PFSK-1 (cell line): Measurements from ENCODE around the gene RETREG1.

Experiments used
- POLR2AphosphoS5 ChIP-seq: IDR thresholded peaks from 2 replicates; pipeline ENCODE4 v1.6.1; 2012; ENCODE audit warnings: low read depth, mild to moderate bottlenecking, control low read depth, low read length, moderate library complexity
- SIN3A ChIP-seq: IDR thresholded peaks from 2 replicates; pipeline ENCODE4 v1.6.1; 2012; ENCODE audit warnings: mild to moderate bottlenecking, low read length, moderate library complexity, borderline replicate concordance; ENCODE audit not compliant: insufficient read depth
- TF ChIP-seq, protein P1 (sequence below), 2 experiments: IDR thresholded peaks; 2 replicates each; pipeline versions ENCODE4 v1.6.1 to v1.8.0; 2011 to 2012; ENCODE audit warnings: low read depth in 2 of 2, low read length in 2 of 2, control low read depth in 1 of 2, inconsistent platforms in 1 of 2, mild to moderate bottlenecking in 1 of 2, moderate library complexity in 1 of 2; ENCODE audit not compliant: insufficient read depth in 1 of 2

DNA sequence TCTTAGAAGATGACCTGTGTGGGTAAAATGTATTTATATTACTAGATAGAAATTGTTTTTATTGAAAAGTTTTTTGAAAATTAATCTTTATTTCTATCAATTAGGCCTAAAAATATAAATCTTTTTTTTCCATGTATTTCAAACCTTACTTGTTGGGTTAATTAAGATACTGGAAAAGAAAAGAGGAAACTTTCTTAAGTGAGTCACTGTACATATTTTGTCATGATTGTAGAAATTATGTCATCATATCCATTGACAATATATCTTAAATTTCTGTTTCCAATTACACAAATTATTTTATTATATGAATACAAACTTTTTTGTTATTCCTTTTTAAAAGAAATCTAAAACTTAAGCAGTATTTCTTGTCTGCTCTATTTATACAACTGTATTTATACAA, 53.1 kb downstream of the RETREG1 start:
- TF ChIP-seq POLR2AphosphoS5 (no peak), SIN3A (no peak)
- TF ChIP-seq, protein P1, sequence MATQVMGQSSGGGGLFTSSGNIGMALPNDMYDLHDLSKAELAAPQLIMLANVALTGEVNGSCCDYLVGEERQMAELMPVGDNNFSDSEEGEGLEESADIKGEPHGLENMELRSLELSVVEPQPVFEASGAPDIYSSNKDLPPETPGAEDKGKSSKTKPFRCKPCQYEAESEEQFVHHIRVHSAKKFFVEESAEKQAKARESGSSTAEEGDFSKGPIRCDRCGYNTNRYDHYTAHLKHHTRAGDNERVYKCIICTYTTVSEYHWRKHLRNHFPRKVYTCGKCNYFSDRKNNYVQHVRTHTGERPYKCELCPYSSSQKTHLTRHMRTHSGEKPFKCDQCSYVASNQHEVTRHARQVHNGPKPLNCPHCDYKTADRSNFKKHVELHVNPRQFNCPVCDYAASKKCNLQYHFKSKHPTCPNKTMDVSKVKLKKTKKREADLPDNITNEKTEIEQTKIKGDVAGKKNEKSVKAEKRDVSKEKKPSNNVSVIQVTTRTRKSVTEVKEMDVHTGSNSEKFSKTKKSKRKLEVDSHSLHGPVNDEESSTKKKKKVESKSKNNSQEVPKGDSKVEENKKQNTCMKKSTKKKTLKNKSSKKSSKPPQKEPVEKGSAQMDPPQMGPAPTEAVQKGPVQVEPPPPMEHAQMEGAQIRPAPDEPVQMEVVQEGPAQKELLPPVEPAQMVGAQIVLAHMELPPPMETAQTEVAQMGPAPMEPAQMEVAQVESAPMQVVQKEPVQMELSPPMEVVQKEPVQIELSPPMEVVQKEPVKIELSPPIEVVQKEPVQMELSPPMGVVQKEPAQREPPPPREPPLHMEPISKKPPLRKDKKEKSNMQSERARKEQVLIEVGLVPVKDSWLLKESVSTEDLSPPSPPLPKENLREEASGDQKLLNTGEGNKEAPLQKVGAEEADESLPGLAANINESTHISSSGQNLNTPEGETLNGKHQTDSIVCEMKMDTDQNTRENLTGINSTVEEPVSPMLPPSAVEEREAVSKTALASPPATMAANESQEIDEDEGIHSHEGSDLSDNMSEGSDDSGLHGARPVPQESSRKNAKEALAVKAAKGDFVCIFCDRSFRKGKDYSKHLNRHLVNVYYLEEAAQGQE (IDR thresholded peaks at IDR 0.05; ENCODE audit: insufficient read depth in 1 of 2, low read depth in 2 of 2, low read length in 2 of 2) = no peak
